ENCODE measurements around the gene DCAF12.

- TF ChIP-seq CTCF (IDR thresholded peaks at IDR 0.05) (no peak), EZH2 (IDR thresholded peaks at IDR 0.05; ENCODE audit: borderline replicate concordance, insufficient read depth, low read depth, low read length, poor library complexity, severe bottlenecking) (no peak)
Observed at GRCh38 chr9:34134521-34134920, 8.0 kb upstream of the DCAF12 start.
